HepG2 (cell line): ENCODE measurements around the gene GPSM1. TPM values are rescaled to one million over a fixed set of nuclear protein-coding genes. Genes with fewer than 3 reads are reported as not detected.

Experiments used
- ATAC-seq: fragments of 200-7000 bp; cut with Tn5 transposase; 3 replicates; pipeline ENCODE4 v1.9.1; 2020; ENCODE audit warnings: mild to moderate bottlenecking, moderate library complexity
- BruUV-seq: library from RNA; stranded (reverse); fragments of 400-500 nt; replicated peaks from 2 replicates; lab custom pipeline; 2021; lab: Mats Ljungman, UMichigan
- CTCF ChIA-PET: fragments of 300-600 bp; formaldehyde crosslinking; extraction: SDS; loops from one replicate; lab custom pipeline; 2021; ENCODE audit warnings: low total read pairs, inconsistent platforms, low intra/inter-chr PET ratio; lab: Yijun Ruan, JAX
- POLR2A ChIA-PET: fragments of 350-600 bp; sonication (Branson Sonifier 250); formaldehyde crosslinking; loops from one replicate; lab custom pipeline; 2020; ENCODE audit warnings: antibody characterized with exemption, inconsistent platforms; lab: Yijun Ruan, JAX
- DNase-seq: peaks from one replicate; pipeline ENCODE4 v3.0.0-alpha.2; 2015; ENCODE audit warnings: low spot score
- FAIRE-seq: peaks from 3 replicates; lab custom pipeline; 2011; peaks lifted over from hg19 to GRCh38; lab: Jason Lieb, UNC
- H2AFZ ChIP-seq: one replicate; pipeline ENCODE4 v1.6.1; 2011; ENCODE audit warnings: low read length, inconsistent platforms
- H3K27ac ChIP-seq: fragments of 300-600 bp; 3 replicates; pipeline ENCODE4 v1.8.0; 2011; ENCODE audit warnings: mixed run types, mild to moderate bottlenecking, mixed read lengths, low read length, inconsistent platforms; ENCODE audit not compliant: insufficient read depth; ENCODE audit errors: extremely low read length
- H3K27me3 ChIP-seq, 2 experiments: fragments of 200-600 bp in 1 of 2; 2 replicates in 1 of 2; 3 replicates in 1 of 2; pipeline versions ENCODE4 v1.6.0 to v1.8.0; 2011; ENCODE audit warnings: low read length in 2 of 2, mild to moderate bottlenecking in 2 of 2, moderate library complexity in 2 of 2, inconsistent platforms in 1 of 2; ENCODE audit not compliant: insufficient read depth in 2 of 2, control insufficient read depth in 1 of 2
- H3K36me3 ChIP-seq, 2 experiments: fragments of 200-600 bp in 1 of 2; replicated peaks in 1 of 2; 2 replicates in 1 of 2; 3 replicates in 1 of 2; pipeline versions ENCODE4 v1.5.1 to v1.8.0; 2011; ENCODE audit warnings: low read length in 2 of 2, inconsistent platforms in 1 of 2; ENCODE audit not compliant: insufficient read depth in 2 of 2, control insufficient read depth in 1 of 2
- H3K4me1 ChIP-seq: 2 replicates; pipeline ENCODE4 v1.5.1; 2012; ENCODE audit warnings: low read length, inconsistent platforms; ENCODE audit not compliant: insufficient read depth
- H3K4me2 ChIP-seq: 2 replicates; pipeline ENCODE4 v1.6.0; 2011; ENCODE audit warnings: low read depth, low read length, inconsistent platforms
- H3K4me3 ChIP-seq, 3 experiments: fragments of 200-600 bp in 1 of 3; sonication (generic), shearing (Covaris generic) in 1 of 3; replicated peaks in 1 of 3; 2 replicates each; pipeline ENCODE4 v1.5.1; 2011 to 2016; ENCODE audit warnings: low read length in 3 of 3, inconsistent platforms in 2 of 3, low read depth in 2 of 3, mild to moderate bottlenecking in 2 of 3, control low read depth in 1 of 3, mixed read lengths in 1 of 3; ENCODE audit not compliant: insufficient read depth in 1 of 3
- H3K79me2 ChIP-seq: one replicate; pipeline ENCODE4 v1.6.1; 2011; ENCODE audit warnings: low read length, inconsistent platforms; ENCODE audit not compliant: insufficient read depth
- H3K9ac ChIP-seq: 2 replicates; pipeline ENCODE4 v1.6.0; 2011; ENCODE audit warnings: mild to moderate bottlenecking, low read depth, low read length, inconsistent platforms; ENCODE audit not compliant: insufficient read depth
- H3K9me3 ChIP-seq: 2 replicates; pipeline ENCODE4 v1.5.1; 2012; ENCODE audit warnings: mild to moderate bottlenecking, low read length
- H4K20me1 ChIP-seq: 2 replicates; pipeline ENCODE4 v1.6.0; 2011; ENCODE audit warnings: inconsistent platforms, mild to moderate bottlenecking, low read length, moderate library complexity; ENCODE audit not compliant: insufficient read depth
- ESRRA ChIP-seq: sonication (generic); formaldehyde crosslinking; IDR thresholded peaks from 2 replicates; pipeline ENCODE4 v1.5.1; 2020; ENCODE audit warnings: mild to moderate bottlenecking, low read depth, missing genetic modification reagents
- HNRNPL ChIP-seq: fragments of 200-400 bp; formaldehyde crosslinking; IDR thresholded peaks from 2 replicates; pipeline ENCODE4 v1.6.1; 2017; ENCODE audit warnings: mild to moderate bottlenecking, low read depth, low read length
- KAT7 ChIP-seq: IDR thresholded peaks from 2 replicates; pipeline ENCODE4 v1.6.1; 2018; ENCODE audit warnings: borderline replicate concordance, missing compliant biosample characterization
- PCBP1 ChIP-seq: fragments of 200-400 bp; formaldehyde crosslinking; IDR thresholded peaks from 2 replicates; pipeline ENCODE4 v1.6.1; 2017; ENCODE audit warnings: mild to moderate bottlenecking, low read depth, low read length, borderline replicate concordance
- SMARCC2 ChIP-seq: fragments of 450-650 bp; IDR thresholded peaks from 2 replicates; pipeline ENCODE4 v1.6.1; 2017; ENCODE audit warnings: antibody characterized with exemption, mild to moderate bottlenecking
- ZBTB3 ChIP-seq: sonication (generic); formaldehyde crosslinking; IDR thresholded peaks from 2 replicates; pipeline ENCODE4 v1.4.0; 2020; ENCODE audit warnings: low read depth, mild to moderate bottlenecking, moderate library complexity, missing genetic modification reagents, borderline replicate concordance
- ZBTB39 ChIP-seq: sonication (generic); formaldehyde crosslinking; IDR thresholded peaks from 2 replicates; pipeline ENCODE4 v1.5.0; 2020; ENCODE audit warnings: missing genetic modification reagents
- ZHX2 ChIP-seq, 2 experiments: sonication (generic) in 1 of 2; formaldehyde crosslinking in 1 of 2; IDR thresholded peaks; 2 replicates each; pipeline versions ENCODE4 v1.6.1 to v1.9.0; 2014 to 2022; ENCODE audit warnings: antibody characterized with exemption in 1 of 2, borderline replicate concordance in 1 of 2, inconsistent platforms in 1 of 2, low read depth in 1 of 2, missing genetic modification reagents in 1 of 2
- ZIK1 ChIP-seq: sonication (generic); formaldehyde crosslinking; IDR thresholded peaks from 2 replicates; pipeline ENCODE4 v1.5.0; 2020; ENCODE audit warnings: mild to moderate bottlenecking, low read depth, missing genetic modification reagents, borderline replicate concordance
- ZNF17 ChIP-seq: sonication (generic); formaldehyde crosslinking; IDR thresholded peaks from 2 replicates; pipeline ENCODE4 v1.5.0; 2020; ENCODE audit warnings: mild to moderate bottlenecking, missing genetic modification reagents
- ZNF468 ChIP-seq: sonication (generic); formaldehyde crosslinking; IDR thresholded peaks from 2 replicates; pipeline ENCODE4 v1.8.0; 2022; ENCODE audit warnings: mild to moderate bottlenecking, moderate library complexity, missing genetic modification reagents
- ZNF501 ChIP-seq: sonication (generic); formaldehyde crosslinking; IDR thresholded peaks from 2 replicates; pipeline ENCODE4 v1.5.1; 2020; ENCODE audit warnings: mild to moderate bottlenecking, moderate library complexity, missing genetic modification reagents
- ZNF772 ChIP-seq: sonication (generic); formaldehyde crosslinking; IDR thresholded peaks from 2 replicates; pipeline ENCODE4 v1.5.0; 2020; ENCODE audit warnings: mild to moderate bottlenecking, missing genetic modification reagents
- WGBS: methylation state at CpG from one replicate; pipeline ENCODE4 v1.1.6; 2017; ENCODE audit warnings: low lambda C conversion rate; 5-methylcytosine and 5-hydroxymethylcytosine counted together
- in situ Hi-C: cut with HindIII; loops from 2 replicates; pipeline ENCODE4 v1.10.0; 2017; ENCODE audit warnings: low pct_unique_long_range_greater_than_20kb; ENCODE audit not compliant: extremely low pct_ligation_motif_present
- intact Hi-C: fragments of 100-400 bp; cut with micrococcal nuclease; formaldehyde crosslinking; loops from one replicate; pipeline ENCODE4 v1.10.0; 2022; ENCODE audit not compliant: unreplicated experiment
- polyA plus RNA-seq, 8 experiments: library from polyadenylated mRNA; depleted of rRNA in 3 of 8; stranded (reverse) in 7 of 8; unstranded in 1 of 8; fragments of >200 nt; fragmentation: Illumina TruSeq in 4 of 8; extraction: Trizol in 4 of 8; gene quantifications; 2 replicates each; pipeline versions ENCODE4 v1.2.1 to v1.2.3, GENCODE V29; 2011 to 2016; ENCODE audit warnings: low read depth in 4 of 8, missing spikeins in 1 of 8, mixed read lengths in 1 of 8; ENCODE audit not compliant: insufficient read depth in 1 of 8
- total RNA-seq, 5 experiments: library from RNA; depleted of rRNA; stranded (reverse); fragments of >200 nt; fragmentation: Illumina TruSeq; extraction: Trizol; gene quantifications; 2 replicates each; pipeline ENCODE4 v1.2.3, GENCODE V29; 2016; ENCODE audit warnings: low read depth in 1 of 5

GPSM1 gene
- total and polyA plus RNA-seq, 2 of the 13 experiments (the other 11 are each of a cell fraction or from before 2014, with no cell fraction given) = 1.0 to 2.4 TPM

DNA sequence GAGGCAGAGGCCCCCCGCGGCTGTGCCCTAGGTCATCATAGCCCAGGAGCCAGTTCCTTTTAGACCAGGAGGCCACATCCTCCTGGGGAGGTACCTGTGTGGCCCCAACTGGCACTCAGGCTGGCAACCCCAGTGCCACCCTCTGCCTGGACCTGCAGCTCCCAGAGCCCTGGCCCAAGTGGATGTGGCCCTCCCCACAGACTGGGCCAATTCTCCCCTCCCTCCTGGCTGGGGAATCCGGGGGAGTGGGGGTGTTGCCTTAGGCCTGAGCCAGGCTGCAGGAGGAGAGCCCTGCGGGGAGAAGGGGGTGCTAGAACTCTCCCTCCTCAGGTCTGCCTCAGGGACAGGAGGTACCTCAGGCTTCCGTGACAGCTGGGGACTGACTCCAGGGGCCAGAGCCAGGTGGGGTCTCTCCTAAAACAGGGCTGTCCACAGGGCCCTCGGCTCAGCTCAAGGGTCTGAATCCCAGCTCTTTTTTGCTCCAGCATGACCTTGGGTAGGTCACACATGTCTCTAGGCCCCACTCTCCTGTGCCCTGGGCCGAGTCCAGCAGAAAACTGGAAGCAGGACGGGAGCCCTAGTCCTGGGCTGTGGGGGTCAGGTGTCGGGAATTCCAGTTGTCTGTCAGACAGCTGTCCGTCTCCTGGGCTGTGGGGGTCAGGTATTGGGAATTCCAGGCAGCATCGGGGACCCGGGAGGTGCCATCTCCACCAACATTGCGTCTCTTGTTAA lies 26.6 kb downstream of the GPSM1 start (continued):
- 0 out of 2 replicates have a peak, but pooled peaks have one; percentile 6 for TF ChIP-seq ZNF772
- no peak for TF ChIP-seq ZNF17 (CRISPR knock-in tag)
- no peak for TF ChIP-seq PCBP1
- TF ChIP-seq ZBTB3 (CRISPR knock-in tag) = no peak
- TF ChIP-seq ESRRA = 0 out of 2 replicates have a peak, but pooled peaks have one; percentile 55
- peak; percentile 69; the same call in 1 of the 2 replicates for TF ChIP-seq HNRNPL
- TF ChIP-seq ZNF501 (CRISPR knock-in tag) = peak; percentile 8; the same call in 1 of the 2 replicates

DNA sequence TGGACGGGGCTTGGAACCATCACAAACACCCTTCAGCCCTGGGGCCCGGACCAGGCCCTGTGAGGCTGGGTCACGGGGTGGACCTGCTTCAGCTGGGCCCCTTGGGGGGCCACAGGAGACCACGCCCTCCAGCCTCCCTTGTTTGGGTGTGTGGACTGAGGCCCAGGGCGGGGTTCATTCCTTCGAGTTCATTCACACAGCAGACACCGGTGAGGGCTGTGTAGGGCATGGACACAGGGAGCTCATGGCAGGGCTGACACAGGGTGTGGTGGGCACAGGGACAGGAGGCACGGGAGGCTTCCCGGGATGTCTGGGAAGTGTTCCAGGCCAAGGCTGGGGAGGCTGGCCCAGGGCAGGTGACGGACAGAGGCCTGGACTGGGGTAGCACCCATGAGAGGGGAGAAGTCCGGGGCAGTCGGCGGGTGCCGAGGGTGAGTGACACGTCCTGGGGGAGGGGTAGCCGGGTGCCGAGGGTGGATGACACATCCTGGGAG lies 27.3 kb downstream of the GPSM1 start:
- peak; percentile 53 for ATAC-seq
- ChIA-PET CTCF (no interaction called here), POLR2A (interaction anchor here (1.7 to 3.3 kb wide), 2 partner anchors 9 kb away, joined by 32 to 37 read pairs; partner anchors contain the start of gene DNLZ)
- Histone ChIP-seq H3K9ac (peak overlapping the region; percentile 26; the same call in 1 of the 2 replicates), H2AFZ (no peak overlapping the region), H3K4me1 (peaks cover 44% of the 10 kb centered on the region), H3K4me3 (peak overlapping the region in 2 of 3 experiments; percentile 26 to 67; a peak in 4 of 6 replicates), H4K20me1 (no peaks in the 10 kb centered on the region), H3K27ac (no peak overlapping the region), H3K9me3 (no peaks in the 10 kb centered on the region), H3K27me3 (peaks cover 0 to 9% of the 10 kb centered on the region in 2 experiments; a peak in 2 of 5 replicates), H3K4me2 (peak overlapping the region; percentile 90), H3K36me3 (no peaks in the 10 kb centered on the region), H3K79me2 (no peaks in the 10 kb centered on the region)
- no peak for DNase-seq
- BruUV-seq = no TSS peak
- 3% methylated on average over 16 of the region's 17 CpGs for WGBS
- no peak for FAIRE-seq
- intact Hi-C loops (loop anchor here (1.0 kb wide), 1 partner anchor 9 kb away; no protein-coding TSS in a partner anchor), in situ Hi-C loops (no loop called here)
- TF ChIP-seq ZIK1 (no peak), ZHX2 (IDR thresholded peaks at IDR 0.05; ENCODE audit: low read depth) (no peak), ZHX2 (CRISPR knock-in tag; IDR thresholded peaks at IDR 0.05; ENCODE audit: borderline replicate concordance) (no peak), SMARCC2 (no peak), KAT7 (CRISPR knock-in tag) (no peak), ZBTB39 (CRISPR knock-in tag) (no peak), ZNF468 (no peak)
